Activated naive CD8-positive, alpha-beta T cell treated with anti-CD3 and anti-CD28 coated beads, Interleukin-2, amount 10 ng/mL, durations not matched to agents 7 days and 5 days (primary cell): ENCODE results near the gene ZFAND3. TPM values are rescaled to one million over a fixed set of nuclear protein-coding genes. Genes with fewer than 3 reads are reported as not detected.
A peak's percentile ranks its signal among the peaks of the same experiment; 100 is the strongest.

Source experiments
- ATAC-seq: fragments of 150-1000 bp; cut with Tn5 transposase; one replicate; pipeline ENCODE4 v1.10.0; 2021; ENCODE audit warnings: low read depth, moderate library complexity
- POLR2A ChIA-PET: fragments of 350-600 bp; sonication (Branson Sonifier 250); formaldehyde crosslinking; loops from one replicate; lab custom pipeline; 2021; ENCODE audit warnings: antibody characterized with exemption; lab: Charles Lee
- DNase-seq: peaks from one replicate; pipeline ENCODE4 v3.0.0; 2021
- H3K27ac Mint-ChIP-seq: one replicate; pipeline ENCODE4 v1.8.0; 2022; ENCODE audit warnings: mild to moderate bottlenecking, mixed read lengths
- H3K27me3 Mint-ChIP-seq: one replicate; pipeline ENCODE4 v1.8.0; 2022; ENCODE audit warnings: mild to moderate bottlenecking, moderate library complexity, mixed read lengths
- H3K36me3 Mint-ChIP-seq: one replicate; pipeline ENCODE4 v1.8.0; 2021; ENCODE audit warnings: mild to moderate bottlenecking, mixed read lengths
- H3K4me1 Mint-ChIP-seq: one replicate; pipeline ENCODE4 v1.8.0; 2021; ENCODE audit warnings: mixed read lengths
- H3K4me3 Mint-ChIP-seq: one replicate; pipeline ENCODE4 v1.8.0; 2022; ENCODE audit warnings: mild to moderate bottlenecking, moderate library complexity, mixed read lengths
- H3K9me3 Mint-ChIP-seq: one replicate; pipeline ENCODE4 v1.8.0; 2021; ENCODE audit warnings: mixed read lengths
- total RNA-seq, 2 experiments: library from RNA; stranded (reverse); gene quantifications; one replicate each; pipeline ENCODE4 v1.2.3, GENCODE V29; 2021

The ZFAND3 gene
- total RNA-seq, 2 experiments from 2014 or later, result 35.7 to 36.3 TPM

DNA sequence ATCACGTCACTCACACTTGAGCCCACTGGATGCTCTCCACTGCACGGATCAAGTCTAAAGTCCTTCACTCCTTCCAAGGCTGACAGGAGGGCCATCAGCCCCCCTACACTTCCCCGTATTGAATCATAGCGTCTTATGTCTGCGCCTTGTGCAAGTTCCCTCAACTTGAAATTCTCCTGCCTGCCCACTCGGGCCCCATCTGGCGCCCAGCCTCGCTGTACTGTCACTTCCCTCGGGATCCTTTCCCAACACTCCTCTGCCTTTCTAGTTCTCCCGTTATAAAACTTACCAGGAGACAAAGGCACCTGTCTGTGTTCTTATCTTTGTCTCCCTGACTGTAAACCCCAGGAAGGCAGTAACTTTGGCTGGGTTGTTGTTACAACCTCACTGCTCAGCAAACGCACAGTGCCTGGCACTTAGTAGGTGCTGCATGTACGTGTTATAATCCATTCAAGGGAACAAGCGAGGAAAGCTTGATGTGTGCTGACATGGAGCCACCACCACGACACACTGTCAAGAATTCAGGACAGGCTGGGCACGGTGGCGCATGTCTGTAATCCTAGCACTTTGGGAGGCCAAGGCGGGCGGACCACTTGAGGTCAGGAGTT is 33.8 kb upstream of the ZFAND3 start:
- Mint-ChIP-seq H3K36me3 (no peaks in the 10 kb centered on the region), H3K4me1 (peaks cover 13% of the 10 kb centered on the region), H3K27ac (no peak overlapping the region), H3K4me3 (no peak overlapping the region), H3K27me3 (peaks cover 29% of the 10 kb centered on the region), H3K9me3 (no peaks in the 10 kb centered on the region)
- ATAC-seq (no peak), DNase-seq (no peak)
- POLR2A ChIA-PET, result interaction anchor here (1.0 kb wide), 1 partner anchor 33 kb away, joined by 3 read pairs; no protein-coding TSS in a partner anchor

DNA sequence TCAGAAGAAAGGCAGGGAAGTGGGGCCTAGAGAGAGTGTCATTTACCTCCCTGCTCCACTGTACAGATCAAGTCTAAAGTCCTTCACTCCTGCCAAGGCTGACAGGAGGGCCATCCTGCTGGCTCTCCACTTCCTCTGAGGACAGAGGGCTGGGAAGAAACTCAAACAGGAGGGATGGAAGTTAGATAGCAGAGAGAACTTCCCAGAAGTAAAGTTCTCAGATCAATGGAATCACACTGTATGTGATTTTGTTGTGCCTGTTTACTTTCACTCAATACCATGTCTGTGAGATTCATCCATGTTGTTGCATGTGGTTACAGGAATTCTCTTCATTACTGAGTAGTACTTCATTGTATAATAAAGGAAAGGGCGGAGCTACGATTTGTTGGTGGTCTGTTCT is 32.3 kb upstream of the ZFAND3 start:
- Mint-ChIP-seq H3K4me3 (no peak overlapping the region), H3K36me3 (no peaks in the 10 kb centered on the region), H3K9me3 (no peaks in the 10 kb centered on the region), H3K27me3 (peaks cover 29% of the 10 kb centered on the region), H3K4me1 (peaks cover 18% of the 10 kb centered on the region), H3K27ac (no peak overlapping the region)
- no peak for ATAC-seq
- POLR2A ChIA-PET, result no interaction called here
- no peak for DNase-seq

DNA sequence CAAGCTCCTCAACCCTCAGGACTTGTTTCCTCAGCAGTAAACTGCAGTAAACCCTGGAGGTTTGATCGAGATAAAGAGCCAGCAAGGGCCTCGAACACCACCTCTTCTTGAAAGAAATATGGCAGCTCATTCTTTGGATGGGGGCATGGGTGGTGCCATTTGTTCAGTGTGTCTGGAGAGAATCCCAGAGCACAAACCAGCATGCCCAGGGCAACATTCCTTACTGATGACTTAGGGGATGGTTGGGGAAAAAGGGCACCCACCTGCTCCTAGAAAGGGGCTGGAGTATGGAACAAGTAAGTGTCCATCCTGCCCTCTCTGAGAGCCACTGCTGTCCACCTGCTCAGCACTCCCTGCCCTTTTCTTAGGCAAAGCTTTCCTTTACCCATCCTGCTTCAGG is 31.3 kb upstream of the ZFAND3 start:
- no peak overlapping the region for H3K4me3 Mint-ChIP-seq
- no peak for DNase-seq
- POLR2A ChIA-PET, result no interaction called here
- H3K27ac Mint-ChIP-seq, result no peak overlapping the region
- H3K9me3 Mint-ChIP-seq, result no peaks in the 10 kb centered on the region
- peaks cover 12% of the 10 kb centered on the region for H3K4me1 Mint-ChIP-seq
- ATAC-seq, result no peak
- peaks cover 26% of the 10 kb centered on the region for H3K27me3 Mint-ChIP-seq
- H3K36me3 Mint-ChIP-seq, result no peaks in the 10 kb centered on the region

DNA sequence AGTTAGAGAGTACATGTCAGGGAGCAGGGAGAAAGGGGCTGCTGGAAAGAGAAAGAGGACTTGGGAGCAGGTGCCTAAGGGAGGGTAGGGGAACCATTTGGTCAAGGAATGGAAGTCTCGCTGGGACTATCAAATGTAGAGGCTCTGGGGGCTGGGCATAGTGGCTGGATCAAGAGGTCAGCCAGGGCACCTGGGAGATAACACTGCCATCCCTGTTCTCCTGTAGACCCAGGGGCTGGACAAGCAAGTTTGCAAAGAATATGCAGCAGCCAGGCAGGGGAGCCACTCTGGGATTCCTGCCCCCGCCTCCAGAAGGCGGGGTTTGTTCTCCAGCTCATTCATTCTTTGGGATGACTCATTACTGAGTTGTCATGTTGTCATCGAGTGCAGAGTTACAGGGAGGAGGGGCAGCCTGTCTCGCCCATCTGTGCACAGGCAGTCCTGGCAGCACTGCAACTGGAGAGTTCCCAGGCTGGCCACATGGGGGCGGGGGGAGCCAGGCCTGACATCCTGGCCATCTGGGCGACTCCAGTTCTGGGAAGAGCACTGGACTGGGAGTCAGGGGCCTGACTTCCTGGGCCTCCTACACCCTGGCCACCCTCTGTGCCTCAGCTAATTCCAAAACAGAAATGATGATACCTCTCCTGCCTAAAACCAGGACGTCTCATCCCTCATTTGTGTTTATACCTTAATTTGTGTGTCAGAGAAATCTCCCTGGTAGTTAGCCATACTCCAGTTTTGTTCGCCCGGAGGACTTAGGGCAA is 28.2 kb upstream of the ZFAND3 start:
- Mint-ChIP-seq H3K27ac (no peak overlapping the region), H3K4me1 (peaks cover 6% of the 10 kb centered on the region), H3K4me3 (no peak overlapping the region), H3K9me3 (no peaks in the 10 kb centered on the region), H3K27me3 (peaks cover 2% of the 10 kb centered on the region), H3K36me3 (no peaks in the 10 kb centered on the region)
- POLR2A ChIA-PET, result interaction anchor here (0.6 to 0.7 kb wide), 2 partner anchors 38 to 685 kb away, joined by 3 to 4 read pairs; no protein-coding TSS in a partner anchor
- DNase-seq (peak; percentile 78), ATAC-seq (peak; percentile 98)

DNA sequence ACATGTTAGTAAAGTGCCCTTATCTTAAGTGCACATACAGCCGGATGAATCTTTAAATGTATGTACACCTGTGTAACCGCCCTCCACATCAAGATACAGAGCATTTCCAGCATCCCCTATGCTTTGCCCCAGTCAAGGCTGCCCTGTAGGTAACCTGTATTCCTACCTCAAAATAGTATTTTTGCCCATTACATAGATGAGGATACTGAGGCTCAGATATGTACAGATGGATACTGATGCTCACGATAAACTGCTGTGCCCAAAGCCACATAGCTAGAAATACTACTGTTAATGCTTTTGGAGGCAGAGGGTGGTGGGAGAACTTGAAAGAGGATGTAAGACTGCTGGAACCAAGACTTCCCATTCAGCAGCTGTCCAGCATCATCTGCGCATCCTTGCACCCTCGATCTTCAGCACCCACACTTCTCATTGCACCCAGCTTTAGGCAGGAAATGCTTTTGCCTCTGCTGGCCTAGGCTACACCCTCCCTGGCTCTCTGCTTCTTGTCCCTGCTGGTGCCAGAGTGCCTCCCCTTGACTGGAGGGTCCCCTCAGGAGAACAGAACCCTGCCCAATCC is 27.0 kb upstream of the ZFAND3 start:
- Mint-ChIP-seq H3K4me1 (peaks cover 6% of the 10 kb centered on the region), H3K27ac (no peak overlapping the region), H3K4me3 (no peak overlapping the region), H3K27me3 (peaks cover 2% of the 10 kb centered on the region), H3K36me3 (no peaks in the 10 kb centered on the region), H3K9me3 (no peaks in the 10 kb centered on the region)
- DNase-seq (no peak), ATAC-seq (no peak)
- POLR2A ChIA-PET, result no interaction called here

DNA sequence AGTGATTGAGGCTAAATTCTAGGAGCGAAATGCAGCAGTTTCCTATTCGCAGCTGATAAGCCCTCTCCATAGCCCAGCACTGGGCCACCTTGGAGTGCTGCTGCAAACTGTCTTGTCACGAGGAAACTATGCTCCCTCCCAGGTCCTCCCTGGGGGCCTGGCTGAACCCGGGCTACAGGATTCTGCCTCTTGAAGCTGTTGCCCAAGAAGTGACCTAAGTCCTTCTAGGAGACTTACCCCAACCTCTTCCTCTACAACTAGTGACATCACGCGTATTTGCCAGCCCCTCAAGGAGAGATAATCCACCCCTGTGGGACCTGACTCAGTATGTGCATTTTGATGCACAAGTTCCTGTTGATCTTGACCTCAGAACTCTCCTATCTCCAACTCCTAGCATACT is 26.5 kb upstream of the ZFAND3 start:
- POLR2A ChIA-PET, result no interaction called here
- Mint-ChIP-seq H3K27me3 (peaks cover 5% of the 10 kb centered on the region), H3K36me3 (no peaks in the 10 kb centered on the region), H3K27ac (no peak overlapping the region), H3K4me3 (no peak overlapping the region), H3K4me1 (peaks cover 6% of the 10 kb centered on the region), H3K9me3 (no peaks in the 10 kb centered on the region)
- DNase-seq, result no peak
- no peak for ATAC-seq

DNA sequence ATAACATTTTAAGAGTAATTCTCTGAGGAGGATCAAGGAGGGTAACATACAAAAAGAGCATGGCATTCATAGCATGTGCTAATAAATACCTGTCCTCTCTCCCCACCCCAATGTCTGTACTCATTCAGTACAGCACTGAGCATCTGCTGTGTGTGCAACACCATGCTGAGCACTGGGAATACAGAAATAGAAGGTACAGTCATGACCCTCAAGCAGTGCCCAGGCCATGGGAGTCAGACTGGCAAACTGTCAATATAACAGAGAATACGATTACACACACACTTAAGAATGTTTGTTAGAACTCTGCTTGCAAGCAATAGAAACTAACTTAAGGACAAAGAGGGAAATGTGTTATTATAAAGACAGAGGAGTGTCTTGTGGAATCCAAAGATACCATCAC is 24.7 kb upstream of the ZFAND3 start:
- Mint-ChIP-seq H3K36me3 (no peaks in the 10 kb centered on the region), H3K27ac (no peak overlapping the region), H3K9me3 (no peaks in the 10 kb centered on the region), H3K4me1 (peaks cover 6% of the 10 kb centered on the region), H3K27me3 (peaks cover 9% of the 10 kb centered on the region), H3K4me3 (no peak overlapping the region)
- ATAC-seq, result no peak
- POLR2A ChIA-PET, result no interaction called here
- DNase-seq, result no peak

DNA sequence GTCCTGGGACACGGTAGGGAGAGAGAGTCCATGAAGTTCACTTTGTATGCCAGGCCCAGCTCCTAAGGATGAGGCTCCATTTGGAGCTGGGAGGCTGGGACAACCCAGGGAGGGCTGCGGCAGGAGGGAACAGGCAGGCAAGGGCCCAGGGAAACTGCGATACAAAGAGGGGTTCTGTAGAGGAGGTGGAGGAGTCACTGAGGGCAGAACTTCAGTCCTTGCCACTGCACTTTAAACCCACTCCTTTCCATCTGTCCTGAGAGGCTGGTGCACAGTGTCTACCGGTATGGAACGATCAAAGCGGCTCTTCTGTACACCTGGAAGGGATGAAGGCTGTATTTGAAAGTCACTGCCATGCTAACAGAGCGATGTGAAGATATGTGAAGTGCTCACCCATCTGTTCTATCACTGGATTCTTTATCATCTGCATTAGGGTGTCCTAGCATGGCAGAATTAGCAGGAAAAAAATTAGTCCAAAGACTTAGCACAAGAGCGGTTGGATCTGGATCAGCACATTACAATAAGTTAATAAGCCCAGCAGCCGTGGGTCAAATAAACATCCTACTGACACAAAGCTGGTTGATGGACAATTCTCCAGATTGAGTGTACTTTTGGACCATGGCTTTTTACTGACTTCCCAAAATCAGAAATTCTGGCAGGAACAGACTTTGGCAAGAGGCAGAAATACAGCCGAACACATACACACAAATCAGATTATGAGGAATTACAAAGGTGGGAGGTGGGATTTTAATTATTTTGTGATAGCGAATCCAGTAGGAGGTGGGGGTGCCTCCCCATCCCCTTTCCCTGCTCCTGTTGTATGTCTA is 20.9 kb upstream of the ZFAND3 start:
- Mint-ChIP-seq H3K27me3 (peaks cover 17% of the 10 kb centered on the region), H3K9me3 (no peaks in the 10 kb centered on the region), H3K36me3 (no peaks in the 10 kb centered on the region), H3K4me1 (peaks cover 3% of the 10 kb centered on the region), H3K27ac (no peak overlapping the region), H3K4me3 (no peak overlapping the region)
- ATAC-seq, result no peak
- POLR2A ChIA-PET, result no interaction called here
- DNase-seq, result no peak

DNA sequence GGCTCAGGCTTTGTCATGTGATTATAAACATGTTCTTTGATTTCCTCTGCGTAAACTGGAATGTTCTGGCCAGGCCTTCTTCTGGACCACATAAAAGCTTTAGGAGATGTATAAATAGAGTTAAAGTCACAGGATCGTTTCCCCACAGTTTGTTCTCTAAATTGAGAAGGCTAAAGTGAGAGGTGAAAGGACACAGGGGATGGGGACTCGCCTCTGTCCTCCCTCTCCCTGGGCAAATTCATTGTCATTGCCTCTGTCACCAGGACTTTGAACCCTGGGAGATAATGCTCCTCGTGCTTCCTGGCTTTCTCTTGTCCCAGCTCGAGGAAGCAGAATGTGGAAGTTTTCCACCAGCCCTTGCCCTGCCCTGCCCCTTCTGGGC is 20.3 kb upstream of the ZFAND3 start:
- POLR2A ChIA-PET, result no interaction called here
- H3K9me3 Mint-ChIP-seq, result no peaks in the 10 kb centered on the region
- no peaks in the 10 kb centered on the region for H3K36me3 Mint-ChIP-seq
- no peak overlapping the region for H3K4me3 Mint-ChIP-seq
- H3K4me1 Mint-ChIP-seq, result peaks cover 3% of the 10 kb centered on the region
- H3K27me3 Mint-ChIP-seq, result peaks cover 17% of the 10 kb centered on the region
- ATAC-seq, result no peak
- no peak overlapping the region for H3K27ac Mint-ChIP-seq
- no peak for DNase-seq

DNA sequence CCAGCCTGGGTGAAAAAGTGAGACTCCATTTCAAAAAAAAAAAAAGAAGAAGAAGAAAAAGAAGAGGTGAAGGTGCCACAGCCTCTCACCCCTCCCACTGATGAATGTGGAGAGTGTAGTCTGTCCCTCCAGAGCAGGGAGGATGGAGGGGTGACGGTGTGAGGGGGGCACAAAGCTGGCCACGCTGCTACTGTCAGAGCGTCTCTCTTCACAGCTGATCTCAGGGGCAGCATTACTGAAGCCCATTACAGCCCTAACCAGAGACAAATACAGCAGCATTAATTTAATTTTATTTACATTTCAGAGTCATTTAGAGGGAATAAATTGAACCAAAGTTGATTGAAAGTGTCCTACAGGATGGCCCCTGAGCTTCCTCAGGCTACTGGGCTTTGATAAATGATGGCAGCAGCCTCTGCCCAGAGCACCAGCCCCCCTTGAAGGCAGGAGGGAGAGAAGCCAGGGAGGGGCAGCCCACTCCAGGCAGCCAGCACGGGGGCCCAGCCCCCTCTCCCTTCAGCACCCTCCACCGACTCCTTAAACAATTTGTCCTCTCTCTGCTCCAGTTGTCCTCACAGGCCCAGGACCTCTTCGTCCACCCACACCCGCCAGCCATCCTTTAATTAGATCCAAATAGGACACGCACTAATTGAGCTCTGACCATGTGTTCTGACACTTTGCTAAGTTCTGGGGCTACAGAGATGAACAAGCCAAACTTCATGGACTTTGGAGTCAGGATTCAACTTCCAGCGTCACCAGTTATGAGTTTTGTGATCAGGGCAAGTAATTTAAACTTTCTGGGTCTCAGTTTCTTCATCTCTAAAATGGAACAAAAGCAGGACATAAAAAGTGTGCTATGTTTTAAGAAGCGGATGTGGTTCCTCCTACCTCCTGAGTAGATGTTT is 18.6 kb upstream of the ZFAND3 start:
- no peak for DNase-seq
- Mint-ChIP-seq H3K27ac (no peak overlapping the region), H3K4me3 (no peak overlapping the region), H3K36me3 (no peaks in the 10 kb centered on the region), H3K4me1 (peaks cover 5% of the 10 kb centered on the region), H3K27me3 (peaks cover 17% of the 10 kb centered on the region), H3K9me3 (no peaks in the 10 kb centered on the region)
- no peak for ATAC-seq
- POLR2A ChIA-PET, result no interaction called here

DNA sequence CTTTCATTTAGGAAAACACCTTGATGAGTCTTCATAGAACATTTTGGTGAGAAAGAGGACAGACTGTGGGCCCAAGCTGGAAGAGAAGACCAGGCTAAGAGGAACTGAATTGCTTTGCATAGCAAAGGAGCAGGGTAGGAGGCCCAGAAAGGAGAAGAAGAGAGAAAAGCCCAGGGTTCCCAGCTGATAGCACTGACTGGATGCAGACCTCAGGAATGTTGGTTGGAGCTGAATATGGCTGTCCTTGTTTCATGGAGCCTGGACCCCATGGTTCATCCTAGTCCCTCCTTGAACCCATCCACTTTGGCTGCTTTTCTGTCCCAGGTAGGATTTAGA is 18.0 kb upstream of the ZFAND3 start:
- H3K9me3 Mint-ChIP-seq, result no peaks in the 10 kb centered on the region
- H3K27ac Mint-ChIP-seq, result no peak overlapping the region
- peaks cover 22% of the 10 kb centered on the region for H3K27me3 Mint-ChIP-seq
- H3K4me1 Mint-ChIP-seq, result peaks cover 5% of the 10 kb centered on the region
- no peak for DNase-seq
- no peak for ATAC-seq
- no peak overlapping the region for H3K4me3 Mint-ChIP-seq
- no peaks in the 10 kb centered on the region for H3K36me3 Mint-ChIP-seq
- POLR2A ChIA-PET, result no interaction called here

DNA sequence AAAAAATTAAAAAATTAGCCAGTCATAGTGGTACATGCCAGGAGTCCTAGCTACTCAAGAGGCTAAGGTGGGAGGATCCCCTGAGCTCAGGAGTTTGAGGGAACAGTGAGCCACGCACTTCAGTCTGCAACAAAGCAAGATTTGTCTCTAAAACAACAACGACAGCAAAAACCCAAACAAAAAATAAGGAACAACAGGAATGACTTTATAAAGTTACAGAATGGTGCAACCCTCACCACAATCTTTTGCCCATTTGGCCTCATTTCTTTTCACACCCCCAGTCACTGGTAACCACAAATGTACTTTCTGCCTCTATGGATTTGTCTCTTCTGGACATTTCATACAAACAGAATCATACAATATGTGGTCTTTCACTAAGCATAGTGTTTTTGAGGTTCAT is 16.7 kb upstream of the ZFAND3 start:
- peaks cover 24% of the 10 kb centered on the region for H3K27me3 Mint-ChIP-seq
- no peak overlapping the region for H3K4me3 Mint-ChIP-seq
- DNase-seq (no peak), ATAC-seq (no peak)
- no peaks in the 10 kb centered on the region for H3K9me3 Mint-ChIP-seq
- POLR2A ChIA-PET, result no interaction called here
- H3K4me1 Mint-ChIP-seq, result peaks cover 5% of the 10 kb centered on the region
- no peak overlapping the region for H3K27ac Mint-ChIP-seq
- no peaks in the 10 kb centered on the region for H3K36me3 Mint-ChIP-seq

DNA sequence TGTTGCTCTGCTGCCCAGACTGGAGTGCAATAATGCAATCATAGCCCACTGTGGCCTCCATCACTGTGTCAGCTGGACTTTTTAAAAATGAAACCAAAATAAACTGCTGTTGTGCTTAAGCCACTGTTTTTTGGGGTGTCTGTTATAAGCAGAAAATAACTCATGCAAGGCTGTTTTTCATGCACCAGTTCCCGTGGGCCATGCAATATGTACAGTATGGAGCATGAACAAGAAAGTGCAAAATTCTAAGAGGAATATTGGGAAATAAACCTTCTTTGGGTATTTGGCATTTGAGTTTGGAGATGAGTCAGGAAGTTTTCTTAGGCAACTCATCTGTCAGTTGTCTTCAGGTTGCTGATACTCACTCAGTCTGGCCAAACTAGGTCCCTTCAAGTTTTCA is 14.9 kb upstream of the ZFAND3 start:
- POLR2A ChIA-PET, result interaction anchor here (2.3 kb wide), 1 partner anchor 14 kb away, joined by 9 read pairs; the partner anchor contains the start of gene ZFAND3
- no peak overlapping the region for H3K4me3 Mint-ChIP-seq
- H3K9me3 Mint-ChIP-seq, result no peaks in the 10 kb centered on the region
- no peak overlapping the region for H3K27ac Mint-ChIP-seq
- no peak for DNase-seq
- no peak for ATAC-seq
- peaks cover 25% of the 10 kb centered on the region for H3K27me3 Mint-ChIP-seq
- peaks cover 5% of the 10 kb centered on the region for H3K4me1 Mint-ChIP-seq
- no peaks in the 10 kb centered on the region for H3K36me3 Mint-ChIP-seq
